GM06990 (cell line): ENCODE data around the gene BCL2L11.

Experiments used
- DNase-seq: peaks from one replicate; pipeline ENCODE4 v3.0.0-alpha.2; 2011; ENCODE audit not compliant: insufficient read length; ENCODE audit errors: extremely low read depth
- H3K27me3 ChIP-seq: replicated peaks from 2 replicates; pipeline ENCODE4 v1.6.0; 2011; ENCODE audit warnings: low read length; ENCODE audit not compliant: control insufficient read depth, insufficient read depth
- H3K36me3 ChIP-seq: 2 replicates; pipeline ENCODE4 v1.5.1; 2011; ENCODE audit warnings: low read length; ENCODE audit not compliant: control insufficient read depth, insufficient read depth
- H3K4me3 ChIP-seq: replicated peaks from 2 replicates; pipeline ENCODE4 v1.5.1; 2011; ENCODE audit warnings: low read depth, mild to moderate bottlenecking, control low read depth, low read length
- CTCF ChIP-seq: IDR thresholded peaks from 2 replicates; pipeline ENCODE4 v1.5.1; 2011; ENCODE audit warnings: low read length, control low read depth, mild to moderate bottlenecking, inconsistent platforms; ENCODE audit not compliant: insufficient read depth, poor library complexity, severe bottlenecking

The BCL2L11 gene

DNA sequence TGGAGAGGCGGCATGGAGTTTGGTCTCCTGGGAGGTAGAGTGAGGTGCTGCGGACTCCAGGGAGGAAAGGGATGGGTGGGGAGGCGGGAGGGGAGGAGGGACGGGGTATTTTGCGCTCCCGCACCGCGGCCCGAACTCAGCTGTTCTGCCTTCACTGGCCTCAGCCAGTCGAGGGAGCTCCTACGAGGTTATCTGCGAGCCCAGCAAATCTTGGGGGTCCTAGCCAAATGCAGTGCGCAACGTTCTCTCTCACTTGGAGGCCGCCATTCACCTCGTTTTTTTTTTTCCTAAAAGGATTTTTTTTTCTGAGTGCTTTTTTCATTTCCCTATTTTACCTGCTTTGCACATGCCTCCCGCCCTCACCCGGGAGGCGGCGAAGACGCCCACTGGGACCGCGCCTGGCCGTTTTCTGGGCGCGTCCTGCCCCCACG lies 877 bp upstream of the BCL2L11 start:
- Histone ChIP-seq H3K27me3 (peaks cover 3% of the 10 kb centered on the region), H3K36me3 (0 out of 2 replicates have a peak, but pooled peaks cover 1% of the 10 kb centered on the region), H3K4me3 (peak overlapping the region; percentile 51)
- no peak for TF ChIP-seq CTCF
- peak; percentile 37 for DNase-seq

DNA sequence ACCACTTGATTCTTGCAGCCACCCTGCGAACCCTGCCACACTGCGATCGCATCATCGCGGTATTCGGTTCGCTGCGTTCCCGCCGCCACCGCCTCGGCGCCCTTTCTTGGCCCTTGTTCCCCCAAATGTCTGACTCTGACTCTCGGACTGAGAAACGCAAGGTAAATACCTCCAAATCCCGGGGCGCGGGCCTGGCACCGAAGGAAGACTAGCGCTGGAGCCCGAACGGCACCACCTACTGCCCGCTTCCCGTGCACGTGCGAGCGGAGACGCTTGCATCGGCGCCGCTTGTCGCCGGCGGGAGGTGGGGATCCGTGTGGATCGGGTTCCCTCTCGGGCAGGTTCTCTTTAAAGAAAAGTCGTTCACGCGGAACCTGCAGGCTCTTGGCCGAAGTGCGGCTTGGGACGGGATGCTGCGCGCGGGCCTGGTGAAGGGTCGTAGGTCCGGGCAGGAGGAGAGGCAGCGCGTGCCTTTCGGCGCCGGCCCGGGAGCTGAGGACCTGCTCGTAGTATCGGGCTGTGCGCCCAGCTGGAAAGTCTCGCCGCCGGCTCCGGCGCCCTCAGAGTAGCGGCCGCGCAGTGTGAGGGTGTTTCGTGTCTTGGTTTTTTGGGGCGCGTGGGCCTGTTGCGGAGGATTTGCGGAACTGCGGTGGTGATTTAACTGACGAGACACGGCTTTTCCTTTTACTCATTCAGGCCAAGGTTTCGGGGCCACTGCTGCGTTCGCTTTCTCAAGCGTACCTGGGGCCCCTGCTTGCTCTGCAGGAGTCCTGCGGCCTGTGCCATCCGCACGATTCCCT lies 514 bp downstream of the BCL2L11 start:
- TF ChIP-seq CTCF: peak; percentile 0
- Histone ChIP-seq H3K36me3 (0 out of 2 replicates have a peak, but pooled peaks cover 1% of the 10 kb centered on the region), H3K27me3 (peaks cover 3% of the 10 kb centered on the region), H3K4me3 (peak overlapping the region; percentile 76)
- DNase-seq: peak; percentile 73

DNA sequence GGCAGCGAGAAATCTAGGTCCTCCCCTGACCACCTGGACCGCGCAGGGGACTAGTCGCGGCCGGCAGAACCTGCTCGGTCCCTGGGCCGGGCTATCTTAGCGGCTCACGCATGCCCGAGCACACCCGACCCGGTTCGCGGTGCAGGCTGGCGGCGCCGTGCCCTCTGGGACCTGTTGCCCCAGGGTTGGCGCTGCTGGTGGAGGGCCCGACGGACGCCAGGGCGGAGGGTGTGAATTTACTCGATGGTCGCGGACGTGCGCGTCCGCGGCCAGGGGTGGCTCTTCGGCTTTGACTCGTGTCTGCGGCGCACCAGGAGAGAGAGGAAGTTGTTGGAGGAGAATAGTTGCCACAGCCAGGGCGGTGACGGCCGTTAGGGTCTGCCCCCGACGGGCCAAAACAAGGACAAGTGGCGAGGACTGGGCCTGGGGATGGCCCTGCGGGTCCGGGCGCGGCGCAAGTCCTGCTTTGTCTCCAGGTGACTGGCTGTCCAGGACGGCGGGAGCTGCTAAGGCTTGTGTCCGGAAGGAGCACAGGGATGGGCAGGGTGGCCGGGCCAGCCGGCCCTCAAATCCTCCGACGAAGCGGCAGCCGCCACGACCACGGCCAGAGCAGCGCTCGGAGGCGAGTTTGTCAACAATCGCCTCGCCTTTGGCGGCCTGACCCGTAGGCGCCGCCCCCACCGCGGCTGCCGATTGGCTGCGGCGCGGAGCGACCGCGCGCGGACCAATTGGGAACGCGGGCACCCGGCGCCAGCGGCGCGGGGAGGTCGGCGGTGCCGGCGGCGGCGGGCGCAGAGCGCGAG lies 1.3 kb downstream of the BCL2L11 start:
- Histone ChIP-seq H3K36me3 (0 out of 2 replicates have a peak, but pooled peaks cover 1% of the 10 kb centered on the region), H3K27me3 (peaks cover 3% of the 10 kb centered on the region; the same call in 1 of the 2 replicates), H3K4me3 (peak overlapping the region; percentile 76)
- DNase-seq: peak; percentile 90
- TF ChIP-seq CTCF: no peak

DNA sequence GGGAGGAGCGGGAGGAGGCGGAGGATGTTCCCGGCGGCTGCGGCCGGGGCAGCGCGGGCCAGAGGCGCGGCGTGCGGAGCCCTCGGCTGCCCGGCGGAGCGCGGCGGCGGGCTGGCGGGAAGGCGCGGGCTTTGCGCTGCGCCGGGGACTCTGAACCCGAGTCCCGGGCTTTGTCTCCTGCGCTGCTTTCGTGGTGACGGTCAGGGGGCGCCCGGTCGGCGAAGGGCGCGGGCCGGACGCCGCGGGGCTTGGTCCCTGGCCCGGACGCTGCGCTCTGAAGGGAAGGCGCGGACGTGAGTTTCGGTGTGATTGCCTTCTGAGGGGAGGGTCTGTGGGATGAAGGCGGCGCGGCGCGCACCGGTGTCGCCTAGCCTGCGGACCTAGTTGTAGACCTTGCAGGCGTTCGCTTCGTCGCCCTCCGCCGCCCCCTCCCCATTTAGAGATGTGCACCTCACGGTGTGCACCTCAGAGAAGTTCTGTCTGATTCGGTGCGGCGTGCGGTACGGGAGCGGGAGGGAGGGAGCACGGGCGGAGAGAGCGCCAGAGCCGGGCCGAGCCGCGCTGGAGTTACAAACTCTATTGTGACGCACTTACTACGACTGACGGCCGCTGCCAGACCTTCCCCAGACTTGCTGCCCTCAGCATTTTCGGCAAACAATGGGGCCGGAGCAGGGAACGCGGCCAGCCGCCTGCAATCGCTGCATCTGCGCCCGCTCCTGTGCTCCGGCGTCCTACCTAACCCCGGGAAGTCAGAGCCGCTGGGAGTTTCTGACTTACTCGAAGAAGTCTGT lies 2.1 kb downstream of the BCL2L11 start:
- peak overlapping the region; percentile 70 for H3K4me3 ChIP-seq
- TF ChIP-seq CTCF: no peak
- H3K27me3 ChIP-seq: peaks cover 3% of the 10 kb centered on the region; the same call in 1 of the 2 replicates
- DNase-seq: peak; percentile 46
- H3K36me3 ChIP-seq: 0 out of 2 replicates have a peak, but pooled peaks cover 1% of the 10 kb centered on the region

- Histone ChIP-seq H3K36me3 (0 out of 2 replicates have a peak, but pooled peaks cover 1% of the 10 kb centered on the region), H3K27me3 (no peaks in the 10 kb centered on the region; the same call in 1 of the 2 replicates), H3K4me3 (no peak overlapping the region)
- no peak for TF ChIP-seq CTCF
- DNase-seq: no peak
Observed at GRCh38 chr2:111123751-111124150, 3.0 kb downstream of the BCL2L11 start.
